Esophagus squamous epithelium (tissue), 5 donors: ENCODE data around the gene NCAPD2. TPM values are rescaled to one million over a fixed set of nuclear protein-coding genes. Genes with fewer than 3 reads are reported as not detected.

Experiments
- DNase-seq: peaks from one replicate; lab custom pipeline; 2025; lab: John Stamatoyannopoulos, UW
- H3K27ac ChIP-seq, 4 donors: fragments of 200-600 bp; sonication (generic); one replicate each; pipeline ENCODE4 v1.5.1; 2016 to 2019; ENCODE audit warnings: mild to moderate bottlenecking in 1 of 4
- H3K27me3 ChIP-seq, 4 donors: fragments of 200-600 bp; sonication (generic); 1 replicate in 3 of 4; 2 replicates in 1 of 4; pipeline versions ENCODE4 v1.5.1 to v1.6.0; 2017 to 2021; ENCODE audit warnings: antibody characterized with exemption in 1 of 4
- H3K36me3 ChIP-seq, 3 donors: fragments of 200-600 bp; sonication (generic); one replicate each; pipeline ENCODE4 v1.5.1; 2016 to 2019
- H3K4me1 ChIP-seq, 3 donors: fragments of 200-600 bp; sonication (generic); one replicate each; pipeline ENCODE4 v1.5.1; 2017 to 2019
- H3K4me3 ChIP-seq, 4 donors: fragments of 200-600 bp; sonication (generic); 1 replicate in 3 of 4; 2 replicates in 1 of 4; pipeline ENCODE4 v1.5.1; 2016 to 2019; ENCODE audit warnings: mild to moderate bottlenecking in 2 of 4, moderate library complexity in 1 of 4
- H3K9me3 ChIP-seq, 3 donors: fragments of 200-600 bp; sonication (generic); one replicate each; pipeline ENCODE4 v1.5.1; 2016 to 2019
- CTCF ChIP-seq, 6 experiments: fragments of 450-650 bp in 4 of 6; fragments of 200-600 bp in 2 of 6; sonication (generic) in 2 of 6; IDR thresholded peaks; one replicate each; pipeline ENCODE4 v1.5.1; 2016 to 2019; ENCODE audit warnings: antibody characterized with exemption in 6 of 6, mild to moderate bottlenecking in 4 of 6, moderate library complexity in 4 of 6
- POLR2A ChIP-seq, 4 donors: fragments of 450-650 bp; IDR thresholded peaks; one replicate each; pipeline ENCODE4 v1.6.1; 2017; ENCODE audit warnings: antibody characterized with exemption in 4 of 4, mild to moderate bottlenecking in 4 of 4, moderate library complexity in 3 of 4
- WGBS, 2 donors: methylation state at CpG; one replicate each; pipeline ENCODE4 v1.1.5; 2018; 5-methylcytosine and 5-hydroxymethylcytosine counted together
- intact Hi-C: fragments of 100-400 bp; cut with DNase I; formaldehyde crosslinking; loops from one replicate; pipeline ENCODE4 v1.15.0; 2022
- total RNA-seq, 4 donors: library from RNA; depleted of rRNA; stranded (reverse); fragments of >200 nt; gene quantifications; one replicate each; pipeline ENCODE4 v1.1.0, GENCODE V29; 2016
- donor health status: DM: yes; HTN: yes; CAD: no.

NCAPD2 gene
- total RNA-seq, 4 donors from 2014 or later = 25.6 to 73.2 (median 55.9) TPM

- peak overlapping the region; percentile 94 to 99 (median 98) for H3K27ac ChIP-seq
- peaks cover 37 to 71% (median 49%) of the 10 kb centered on the region in 3 donors for H3K4me1 ChIP-seq
- TF ChIP-seq POLR2A (IDR thresholded peaks at IDR 0.05) (no peak), CTCF (IDR thresholded peaks at IDR 0.05) (no peak)
- peak overlapping the region; percentile 90 to 99 (median 92) for H3K4me3 ChIP-seq
- intact Hi-C loops = loop anchor here (10.0 kb wide), 1 partner anchor 58 kb away; the partner anchor contains the start of gene VAMP1
- H3K36me3 ChIP-seq = peaks cover 22 to 63% (median 44%) of the 10 kb centered on the region in 3 donors
- no peaks in the 10 kb centered on the region for H3K9me3 ChIP-seq
- DNase-seq = no peak
- 0 to 10% methylated on average over 2 of the region's 14 CpGs for WGBS, 2 donors
- no peaks in the 10 kb centered on the region for H3K27me3 ChIP-seq
Measured at GRCh38 chr12:6532927-6533652, 39.2 kb downstream of the NCAPD2 start.

- no peaks in the 10 kb centered on the region for H3K27me3 ChIP-seq
- H3K9me3 ChIP-seq = no peaks in the 10 kb centered on the region
- H3K27ac ChIP-seq = peak overlapping the region; percentile 94 to 99 (median 98)
- TF ChIP-seq POLR2A (IDR thresholded peaks at IDR 0.05) = no peak
- no peak for TF ChIP-seq CTCF (IDR thresholded peaks at IDR 0.05)
- H3K4me3 ChIP-seq = peak overlapping the region; percentile 90 to 99 (median 92)
- peaks cover 37 to 71% (median 44%) of the 10 kb centered on the region in 3 donors for H3K4me1 ChIP-seq
- no peak for DNase-seq
- H3K36me3 ChIP-seq = peaks cover 27 to 63% (median 39%) of the 10 kb centered on the region in 3 donors
- WGBS, 2 donors = 0% methylated on average over 1 of the region's 9 CpGs; no CpG with 5 or more reads in 1 of the 2 donors
- intact Hi-C loops = loop anchor here (10.0 kb wide), 1 partner anchor 59 kb away; the partner anchor contains the start of gene VAMP1
Measured at GRCh38 chr12:6533653-6533922, 39.7 kb downstream of the NCAPD2 start.

- peaks cover 37 to 71% (median 40%) of the 10 kb centered on the region in 3 donors for H3K4me1 ChIP-seq
- WGBS, 2 donors = 0 to 1% methylated on average over 5 to 34 of the region's 62 CpGs
- intact Hi-C loops = loop anchor here (10.0 kb wide), 1 partner anchor 59 kb away; the partner anchor contains the start of gene VAMP1
Measured at GRCh38 chr12:6533923-6534694, 40.2 kb downstream of the NCAPD2 start, which contains the start of gene GAPDH. Gene GAPDH, plus strand, starts transcription at chr12:6534517. Its CDS starts 316 bp downstream, at chr12:6534833.

GRCh38 chr12:6534695-6534944 lies 40.7 kb downstream of the NCAPD2 start:
- peak overlapping the region; percentile 94 to 99 (median 98) for H3K27ac ChIP-seq
- no CpG with 5 or more reads among the region's 25 CpGs for WGBS, 2 donors
- peak overlapping the region; percentile 90 to 99 (median 92) for H3K4me3 ChIP-seq
- peaks cover 28 to 56% (median 29%) of the 10 kb centered on the region in 3 donors for H3K36me3 ChIP-seq
- no peak for DNase-seq
- peaks cover 39 to 71% (median 40%) of the 10 kb centered on the region in 3 donors for H3K4me1 ChIP-seq
- no peaks in the 10 kb centered on the region for H3K27me3 ChIP-seq
- TF ChIP-seq POLR2A (IDR thresholded peaks at IDR 0.05) (no peak), CTCF (IDR thresholded peaks at IDR 0.05) (no peak)
- no peaks in the 10 kb centered on the region for H3K9me3 ChIP-seq
- intact Hi-C loops = loop anchor here (10.0 kb wide), 1 partner anchor 60 kb away; the partner anchor contains the start of gene VAMP1

More at GRCh38 chr12:6533923-6534694, 40.2 kb downstream of the NCAPD2 start, which contains the start of gene GAPDH:
- no peaks in the 10 kb centered on the region for H3K27me3 ChIP-seq
- peak in 1 of 6 experiments; percentile 13 for TF ChIP-seq CTCF (IDR thresholded peaks at IDR 0.05)
- peak in 2 of 4 donors; percentile 95 to 96 for TF ChIP-seq POLR2A (IDR thresholded peaks at IDR 0.05)
- H3K9me3 ChIP-seq = no peaks in the 10 kb centered on the region
- peaks cover 28 to 61% (median 34%) of the 10 kb centered on the region in 3 donors for H3K36me3 ChIP-seq
- DNase-seq = peak; percentile 56
- H3K4me3 ChIP-seq = peak within 1 kb of the TSS; percentile 90 to 99 (median 92)
- H3K27ac ChIP-seq = peak within 1 kb of the TSS; percentile 94 to 99 (median 98)
